Fibroblast of the conjunctiva (primary cell): ENCODE results near the gene RGS19.
"Not testable (repeated sequence)": the region's sequence is repeated elsewhere in the genome, so short reads cannot be mapped to it uniquely, and the experiment has no call there.

Experiments used
- DNase-seq: peaks from one replicate; pipeline ENCODE4 v3.0.0-alpha.2; 2010; ENCODE audit warnings: low read depth

RGS19 gene

GRCh38 chr20:64079273-64080012 lies at the start of gene RGS19:
TSS of gene RGS19 (minus strand) at chr20:64079518. CDS start at chr20:64076886, 2,632 bp downstream.
- peak; percentile 18 for DNase-seq

GRCh38 chr20:64123517-64123916 lies 44.2 kb upstream of the RGS19 start:
- not testable (repeated sequence) for DNase-seq

- DNase-seq: not testable (repeated sequence)
Observed at GRCh38 chr20:64122927-64123326, 43.6 kb upstream of the RGS19 start.

GRCh38 chr20:64121586-64121985 lies 42.3 kb upstream of the RGS19 start:
- no peak for DNase-seq

GRCh38 chr20:64119681-64120341 lies 40.5 kb upstream of the RGS19 start:
- no peak for DNase-seq

GRCh38 chr20:64119301-64119680 lies 40.0 kb upstream of the RGS19 start:
- DNase-seq: no peak

- not testable (repeated sequence) for DNase-seq
Observed at GRCh38 chr20:64117432-64117777, 38.1 kb upstream of the RGS19 start.

- no peak for DNase-seq
Observed at GRCh38 chr20:64116541-64117431, 37.5 kb upstream of the RGS19 start.

GRCh38 chr20:64116016-64116415 lies 36.7 kb upstream of the RGS19 start:
- DNase-seq: no peak

GRCh38 chr20:64115171-64115911 lies 36.0 kb upstream of the RGS19 start:
- no peak for DNase-seq

GRCh38 chr20:64114356-64114971 lies 35.1 kb upstream of the RGS19 start:
- no peak for DNase-seq

- no peak for DNase-seq
Observed at GRCh38 chr20:64113796-64114355, 34.6 kb upstream of the RGS19 start.

GRCh38 chr20:64113444-64113775 lies 34.1 kb upstream of the RGS19 start:
- no peak for DNase-seq

- DNase-seq: no peak
Observed at GRCh38 chr20:64112691-64113443, 33.5 kb upstream of the RGS19 start.

- no peak for DNase-seq
Observed at GRCh38 chr20:64111841-64112641, 32.7 kb upstream of the RGS19 start.

GRCh38 chr20:64110411-64111068 lies 31.2 kb upstream of the RGS19 start:
- no peak for DNase-seq

- no peak for DNase-seq
Observed at GRCh38 chr20:64109831-64110391, 30.6 kb upstream of the RGS19 start.

GRCh38 chr20:64108731-64109681 lies 29.7 kb upstream of the RGS19 start:
- no peak for DNase-seq
